ENCODE results near the gene SCARB1. TPM values are rescaled to one million over a fixed set of nuclear protein-coding genes. Genes with fewer than 3 reads are reported as not detected.

SCARB1 gene
- total RNA-seq, 1 donor from 2014 or later, result 21.5 TPM

DNA sequence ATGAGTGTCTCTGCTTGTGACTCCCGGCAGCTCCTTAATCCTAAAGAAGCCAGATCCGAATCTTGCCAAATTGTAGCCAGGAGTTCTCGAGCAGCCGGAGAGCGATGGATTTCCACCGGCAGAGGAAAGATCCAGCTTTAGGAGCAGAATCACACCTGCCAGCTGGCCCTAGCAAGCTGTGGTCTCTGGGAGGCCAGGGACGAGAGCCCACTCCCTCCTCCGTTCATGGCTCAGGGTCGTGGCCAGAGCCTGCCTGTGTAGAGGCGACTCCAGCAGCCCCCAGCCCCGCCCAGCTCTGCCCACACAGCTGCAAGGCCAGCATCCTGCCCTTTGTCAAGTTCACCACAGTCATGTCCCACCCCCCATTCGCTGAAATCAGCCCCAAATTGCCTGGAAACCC is 121.0 kb downstream of the SCARB1 start:
- no peaks in the 10 kb centered on the region for H3K36me3 Mint-ChIP-seq (ENCODE audit: insufficient read depth)
- H3K4me1 Mint-ChIP-seq (ENCODE audit: low read depth), result peaks cover 24% of the 10 kb centered on the region
- no peaks in the 10 kb centered on the region for H3K9me3 Mint-ChIP-seq (ENCODE audit: low read depth)
- no peak for DNase-seq (ENCODE audit: low spot score, unreplicated experiment)
- no peak for TF ChIP-seq CTCF (IDR thresholded peaks at IDR 0.05; ENCODE audit: unreplicated experiment)
- peaks cover 3% of the 10 kb centered on the region for H3K27me3 Mint-ChIP-seq
- H3K27ac Mint-ChIP-seq, result no peak overlapping the region
- no peak overlapping the region for H3K4me3 Mint-ChIP-seq (ENCODE audit: low read depth)

GRCh38 chr12:124742111-124742510 is 121.6 kb downstream of the SCARB1 start:
- TF ChIP-seq CTCF (IDR thresholded peaks at IDR 0.05; ENCODE audit: unreplicated experiment), result no peak
- peaks cover 24% of the 10 kb centered on the region for H3K4me1 Mint-ChIP-seq (ENCODE audit: low read depth)
- no peaks in the 10 kb centered on the region for H3K9me3 Mint-ChIP-seq (ENCODE audit: low read depth)
- no peak for DNase-seq (ENCODE audit: low spot score, unreplicated experiment)
- peaks cover 3% of the 10 kb centered on the region for H3K27me3 Mint-ChIP-seq
- H3K27ac Mint-ChIP-seq, result no peak overlapping the region
- H3K36me3 Mint-ChIP-seq (ENCODE audit: insufficient read depth), result no peaks in the 10 kb centered on the region
- no peak overlapping the region for H3K4me3 Mint-ChIP-seq (ENCODE audit: low read depth)

DNA sequence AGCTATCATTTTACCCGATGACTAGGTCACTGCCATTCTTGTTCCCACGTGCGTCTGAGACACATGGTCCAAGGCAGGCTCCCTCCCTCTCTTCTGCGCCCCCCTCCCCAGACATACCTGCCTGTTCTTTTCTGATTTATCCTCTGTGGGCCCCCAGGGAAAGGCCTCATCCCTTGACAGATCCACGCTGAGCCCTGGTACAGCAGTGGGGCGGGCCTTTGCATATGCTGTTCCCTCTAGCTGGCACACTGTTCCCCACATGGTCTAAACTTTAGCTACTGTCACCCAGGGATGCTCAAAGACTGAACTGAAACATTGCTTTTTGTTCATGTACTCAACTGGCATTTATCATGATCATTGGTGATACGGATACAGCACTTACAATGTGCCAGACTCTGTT is 122.5 kb downstream of the SCARB1 start:
- Mint-ChIP-seq H3K36me3 (ENCODE audit: insufficient read depth) (no peaks in the 10 kb centered on the region), H3K27ac (no peak overlapping the region), H3K27me3 (peaks cover 3% of the 10 kb centered on the region), H3K9me3 (ENCODE audit: low read depth) (no peaks in the 10 kb centered on the region), H3K4me1 (ENCODE audit: low read depth) (peaks cover 19% of the 10 kb centered on the region), H3K4me3 (ENCODE audit: low read depth) (no peak overlapping the region)
- no peak for DNase-seq (ENCODE audit: low spot score, unreplicated experiment)
- TF ChIP-seq CTCF (IDR thresholded peaks at IDR 0.05; ENCODE audit: unreplicated experiment), result no peak

- Mint-ChIP-seq H3K4me1 (ENCODE audit: low read depth) (peaks cover 16% of the 10 kb centered on the region), H3K36me3 (ENCODE audit: insufficient read depth) (no peaks in the 10 kb centered on the region), H3K4me3 (ENCODE audit: low read depth) (no peak overlapping the region), H3K27ac (no peak overlapping the region), H3K27me3 (peaks cover 3% of the 10 kb centered on the region), H3K9me3 (ENCODE audit: low read depth) (no peaks in the 10 kb centered on the region)
- TF ChIP-seq CTCF (IDR thresholded peaks at IDR 0.05; ENCODE audit: unreplicated experiment), result no peak
- DNase-seq (ENCODE audit: low spot score, unreplicated experiment), result no peak
These were observed 123.0 kb downstream of the SCARB1 start for GRCh38 chr12:124740691-124741137.

GRCh38 chr12:124739953-124740561 is 123.6 kb downstream of the SCARB1 start:
- no peak for DNase-seq (ENCODE audit: low spot score, unreplicated experiment)
- H3K27me3 Mint-ChIP-seq, result peaks cover 3% of the 10 kb centered on the region
- peaks cover 12% of the 10 kb centered on the region for H3K4me1 Mint-ChIP-seq (ENCODE audit: low read depth)
- TF ChIP-seq CTCF (IDR thresholded peaks at IDR 0.05; ENCODE audit: unreplicated experiment), result no peak
- H3K9me3 Mint-ChIP-seq (ENCODE audit: low read depth), result no peaks in the 10 kb centered on the region
- H3K4me3 Mint-ChIP-seq (ENCODE audit: low read depth), result no peak overlapping the region
- H3K27ac Mint-ChIP-seq, result no peak overlapping the region
- no peaks in the 10 kb centered on the region for H3K36me3 Mint-ChIP-seq (ENCODE audit: insufficient read depth)

All from progenitor cell of endocrine pancreas (in vitro differentiated cells).